HepG2 (cell line): Measurements from ENCODE around the gene GLRX5. TPM values are rescaled to one million over a fixed set of nuclear protein-coding genes. Genes with fewer than 3 reads are reported as not detected.

Experiments used
- DPF2 ChIP-seq: sonication (generic); formaldehyde crosslinking; IDR thresholded peaks from 2 replicates; pipeline ENCODE4 v1.4.0; 2020; ENCODE audit warnings: mild to moderate bottlenecking, low read depth, missing genetic modification reagents, borderline replicate concordance
- GABPB1 ChIP-seq: IDR thresholded peaks from 2 replicates; pipeline ENCODE4 v1.6.1; 2016; ENCODE audit warnings: mild to moderate bottlenecking, missing genetic modification reagents, moderate library complexity, missing compliant biosample characterization
- HOXA7 ChIP-seq: sonication (generic); formaldehyde crosslinking; IDR thresholded peaks from 2 replicates; pipeline ENCODE4 v1.8.1; 2022; ENCODE audit warnings: mild to moderate bottlenecking, missing genetic modification reagents, moderate library complexity
- MIER3 ChIP-seq: IDR thresholded peaks from 2 replicates; pipeline ENCODE4 v1.6.1; 2016; ENCODE audit warnings: missing compliant biosample characterization, borderline replicate concordance
- MXI1 ChIP-seq: IDR thresholded peaks from 3 replicates; pipeline ENCODE4 v1.6.1; 2012; ENCODE audit warnings: low read depth, low read length, inconsistent platforms, borderline replicate concordance
- NFIB ChIP-seq: sonication (generic); formaldehyde crosslinking; IDR thresholded peaks from 2 replicates; pipeline ENCODE4 v1.9.0; 2021; ENCODE audit warnings: missing genetic modification reagents, mild to moderate bottlenecking, borderline replicate concordance
- NR3C1 ChIP-seq: sonication (generic); formaldehyde crosslinking; IDR thresholded peaks from 2 replicates; pipeline ENCODE4 v1.4.0; 2020; ENCODE audit warnings: missing genetic modification reagents
- PHF21A ChIP-seq: sonication (generic); formaldehyde crosslinking; IDR thresholded peaks from 2 replicates; pipeline ENCODE4 v1.5.0; 2020; ENCODE audit warnings: mild to moderate bottlenecking, missing genetic modification reagents
- PLRG1 ChIP-seq: fragments of 450-650 bp; conservative IDR thresholded peaks from 2 replicates; pipeline ENCODE4 v1.6.1; 2016
- RBM22 ChIP-seq: fragments of 200-400 bp; formaldehyde crosslinking; optimal IDR thresholded peaks from 2 replicates; pipeline ENCODE3; 2017; ENCODE audit warnings: mild to moderate bottlenecking, low read length, moderate library complexity
- RELA ChIP-seq: sonication (generic); formaldehyde crosslinking; IDR thresholded peaks from 2 replicates; pipeline ENCODE4 v1.4.0; 2020; ENCODE audit warnings: missing genetic modification reagents
- RFX1 ChIP-seq: fragments of 450-650 bp; IDR thresholded peaks from 2 replicates; pipeline ENCODE4 v1.6.1; 2017
- RFXANK ChIP-seq: IDR thresholded peaks from 2 replicates; pipeline ENCODE4 v1.6.1; 2016
- SMARCC2 ChIP-seq: fragments of 450-650 bp; IDR thresholded peaks from 2 replicates; pipeline ENCODE4 v1.6.1; 2017; ENCODE audit warnings: antibody characterized with exemption, mild to moderate bottlenecking
- TFDP2 ChIP-seq: sonication (generic); formaldehyde crosslinking; IDR thresholded peaks from 2 replicates; pipeline ENCODE4 v1.4.0; 2020; ENCODE audit warnings: missing genetic modification reagents
- U2AF2 ChIP-seq: fragments of 200-400 bp; formaldehyde crosslinking; IDR thresholded peaks from 2 replicates; pipeline ENCODE4 v1.6.1; 2017; ENCODE audit warnings: low read depth, mild to moderate bottlenecking, low read length
- ZBTB7B ChIP-seq: sonication (generic); formaldehyde crosslinking; IDR thresholded peaks from 2 replicates; pipeline ENCODE4 v1.4.0; 2020; ENCODE audit warnings: missing genetic modification reagents
- ZFP41 ChIP-seq: sonication (generic); formaldehyde crosslinking; IDR thresholded peaks from 2 replicates; pipeline ENCODE4 v1.4.0; 2020; ENCODE audit warnings: mild to moderate bottlenecking, missing genetic modification reagents, borderline replicate concordance
- ZNF558 ChIP-seq: sonication (generic); formaldehyde crosslinking; IDR thresholded peaks from 2 replicates; pipeline ENCODE4 v1.9.0; 2022; ENCODE audit warnings: mild to moderate bottlenecking, missing genetic modification reagents, borderline replicate concordance
- ZNF737 ChIP-seq: sonication (generic); formaldehyde crosslinking; IDR thresholded peaks from 2 replicates; pipeline ENCODE4 v1.5.0; 2020; ENCODE audit warnings: missing genetic modification reagents, mild to moderate bottlenecking, borderline replicate concordance
- ZNF766 ChIP-seq: sonication (generic); formaldehyde crosslinking; IDR thresholded peaks from 2 replicates; pipeline ENCODE4 v1.5.0; 2020; ENCODE audit warnings: missing genetic modification reagents, borderline replicate concordance
- ZNF773 ChIP-seq: sonication (generic); formaldehyde crosslinking; IDR thresholded peaks from 2 replicates; pipeline ENCODE4 v1.4.0; 2020; ENCODE audit warnings: missing genetic modification reagents, borderline replicate concordance
- ZNF879 ChIP-seq: sonication (generic); formaldehyde crosslinking; IDR thresholded peaks from 2 replicates; pipeline ENCODE4 v1.8.1; 2023; ENCODE audit warnings: missing genetic modification reagents
- ZZZ3 ChIP-seq: sonication (generic); formaldehyde crosslinking; IDR thresholded peaks from 2 replicates; pipeline ENCODE4 v1.4.0; 2020; ENCODE audit warnings: missing genetic modification reagents, mild to moderate bottlenecking, borderline replicate concordance
- polyA plus RNA-seq, 8 experiments: library from polyadenylated mRNA; depleted of rRNA in 3 of 8; stranded (reverse) in 7 of 8; unstranded in 1 of 8; fragments of >200 nt; fragmentation: Illumina TruSeq in 4 of 8; extraction: Trizol in 4 of 8; gene quantifications; 2 replicates each; pipeline versions ENCODE4 v1.2.1 to v1.2.3, GENCODE V29; 2011 to 2016; ENCODE audit warnings: low read depth in 4 of 8, missing spikeins in 1 of 8, mixed read lengths in 1 of 8; ENCODE audit not compliant: insufficient read depth in 1 of 8
- total RNA-seq, 5 experiments: library from RNA; depleted of rRNA; stranded (reverse); fragments of >200 nt; fragmentation: Illumina TruSeq; extraction: Trizol; gene quantifications; 2 replicates each; pipeline ENCODE4 v1.2.3, GENCODE V29; 2016; ENCODE audit warnings: low read depth in 1 of 5
- TF ChIP-seq, protein P1 (sequence below): sonication (generic); formaldehyde crosslinking; IDR thresholded peaks from 2 replicates; pipeline ENCODE4 v1.8.0; 2022; ENCODE audit warnings: low read depth, missing genetic modification reagents
- TF ChIP-seq, protein P2 (sequence below), 2 experiments: sonication (generic) in 1 of 2; formaldehyde crosslinking in 1 of 2; IDR thresholded peaks; 2 replicates each; pipeline versions ENCODE4 v1.4.0 to v1.6.1; 2018 to 2020; ENCODE audit warnings: missing genetic modification reagents in 2 of 2, borderline replicate concordance in 1 of 2, low read depth in 1 of 2, mild to moderate bottlenecking in 1 of 2, missing biosample characterization in 1 of 2

The GLRX5 gene
- total and polyA plus RNA-seq, 2 of the 13 experiments (the other 11 are each of a cell fraction or from before 2014, with no cell fraction given) = 122 to 146 TPM

- TF ChIP-seq MIER3 (CRISPR knock-in tag) (no peak), PLRG1 (no peak), ZFP41 (CRISPR knock-in tag) (no peak), RELA (CRISPR knock-in tag) (no peak), RBM22 (no peak), ZZZ3 (CRISPR knock-in tag) (no peak), RFX1 (no peak), NR3C1 (CRISPR knock-in tag) (no peak), ZNF879 (CRISPR knock-in tag) (no peak), TFDP2 (CRISPR knock-in tag) (no peak), ZNF773 (CRISPR knock-in tag) (no peak), U2AF2 (no peak), NFIB (CRISPR knock-in tag) (no peak), ZNF558 (no peak), MXI1 (peak; percentile 53; the same call in 1 of the 3 replicates), RFXANK (CRISPR knock-in tag) (no peak), DPF2 (no peak), HOXA7 (CRISPR knock-in tag) (no peak), ZNF766 (CRISPR knock-in tag) (0 out of 2 replicates have a peak, but pooled peaks have one; percentile 28), PHF21A (no peak), GABPB1 (CRISPR knock-in tag) (peak; percentile 39; the same call in 1 of the 2 replicates), SMARCC2 (no peak), ZBTB7B (CRISPR knock-in tag) (0 out of 2 replicates have a peak, but pooled peaks have one; percentile 57), ZNF737 (CRISPR knock-in tag) (no peak)
- TF ChIP-seq, protein P1, sequence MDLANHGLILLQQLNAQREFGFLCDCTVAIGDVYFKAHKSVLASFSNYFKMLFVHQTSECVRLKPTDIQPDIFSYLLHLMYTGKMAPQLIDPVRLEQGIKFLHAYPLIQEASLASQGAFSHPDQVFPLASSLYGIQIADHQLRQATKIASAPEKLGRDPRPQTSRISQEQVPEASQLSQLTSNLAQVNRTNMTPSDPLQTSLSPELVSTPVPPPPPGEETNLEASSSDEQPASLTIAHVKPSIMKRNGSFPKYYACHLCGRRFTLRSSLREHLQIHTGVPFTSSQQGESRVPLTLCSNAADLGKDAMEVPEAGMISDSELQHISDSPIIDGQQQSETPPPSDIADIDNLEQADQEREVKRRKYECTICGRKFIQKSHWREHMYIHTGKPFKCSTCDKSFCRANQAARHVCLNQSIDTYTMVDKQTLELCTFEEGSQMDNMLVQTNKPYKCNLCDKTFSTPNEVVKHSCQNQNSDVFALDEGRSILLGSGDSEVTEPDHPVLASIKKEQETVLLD (CRISPR knock-in tag) = no peak
- TF ChIP-seq, protein P2, sequence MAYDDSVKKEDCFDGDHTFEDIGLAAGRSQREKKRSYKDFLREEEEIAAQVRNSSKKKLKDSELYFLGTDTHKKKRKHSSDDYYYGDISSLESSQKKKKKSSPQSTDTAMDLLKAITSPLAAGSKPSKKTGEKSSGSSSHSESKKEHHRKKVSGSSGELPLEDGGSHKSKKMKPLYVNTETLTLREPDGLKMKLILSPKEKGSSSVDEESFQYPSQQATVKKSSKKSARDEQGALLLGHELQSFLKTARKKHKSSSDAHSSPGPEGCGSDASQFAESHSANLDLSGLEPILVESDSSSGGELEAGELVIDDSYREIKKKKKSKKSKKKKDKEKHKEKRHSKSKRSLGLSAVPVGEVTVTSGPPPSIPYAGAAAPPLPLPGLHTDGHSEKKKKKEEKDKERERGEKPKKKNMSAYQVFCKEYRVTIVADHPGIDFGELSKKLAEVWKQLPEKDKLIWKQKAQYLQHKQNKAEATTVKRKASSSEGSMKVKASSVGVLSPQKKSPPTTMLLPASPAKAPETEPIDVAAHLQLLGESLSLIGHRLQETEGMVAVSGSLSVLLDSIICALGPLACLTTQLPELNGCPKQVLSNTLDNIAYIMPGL (CRISPR knock-in tag; IDR thresholded peaks at IDR 0.05; ENCODE audit: borderline replicate concordance in 1 of 2, low read depth in 1 of 2) = peak; percentile 58 to 68; a peak in 2 of 4 replicates
Measured at GRCh38 chr14:95515596-95516552, 19.0 kb upstream of the GLRX5 start (continued).
